SU-DHL-6 (cell line): ENCODE data around the gene RSPO1.

Experiments used
- H2AFZ ChIP-seq: fragments of 200-600 bp; sonication (generic); 2 replicates; pipeline ENCODE4 v1.6.1; 2014; ENCODE audit warnings: low read depth, mild to moderate bottlenecking, moderate library complexity, mixed read lengths, antibody characterized with exemption, low read length; ENCODE audit not compliant: severe bottlenecking
- H3F3A ChIP-seq: fragments of 200-600 bp; shearing (Covaris generic); 2 replicates; pipeline ENCODE4 v1.6.0; 2016; ENCODE audit warnings: antibody characterized with exemption, mild to moderate bottlenecking; ENCODE audit not compliant: insufficient read depth
- H3K27ac ChIP-seq: fragments of 200-600 bp; sonication (generic); 2 replicates; pipeline ENCODE4 v1.5.1; 2016; ENCODE audit warnings: low read depth, mild to moderate bottlenecking, low read length, moderate library complexity, mixed read lengths
- H3K27me3 ChIP-seq: fragments of 200-600 bp; sonication (generic), shearing (Covaris generic); 2 replicates; pipeline ENCODE4 v1.6.0; 2014; ENCODE audit warnings: mild to moderate bottlenecking, low read length
- H3K36me3 ChIP-seq: fragments of 200-600 bp; sonication (generic); 2 replicates; pipeline ENCODE4 v1.6.1; 2014; ENCODE audit warnings: mild to moderate bottlenecking, low read length, mixed read lengths
- H3K4me2 ChIP-seq: fragments of 300-600, 200-600 bp; shearing (Covaris generic), sonication (generic); 2 replicates; pipeline ENCODE4 v1.6.0; 2014; ENCODE audit warnings: low read length, low read depth, mild to moderate bottlenecking; ENCODE audit not compliant: poor library complexity, severe bottlenecking
- H3K4me3 ChIP-seq: fragments of 200-600 bp; sonication (generic); 2 replicates; pipeline ENCODE4 v1.5.1; 2014; ENCODE audit warnings: antibody characterized with exemption, low read length, mild to moderate bottlenecking, mixed read lengths; ENCODE audit not compliant: insufficient read depth, poor library complexity, severe bottlenecking
- H3K79me2 ChIP-seq: fragments of 200-600 bp; sonication (generic); 2 replicates; pipeline ENCODE4 v1.6.1; 2014; ENCODE audit warnings: mild to moderate bottlenecking, low read length, moderate library complexity; ENCODE audit not compliant: insufficient read depth
- H3K9ac ChIP-seq: fragments of 200-600 bp; sonication (generic); 2 replicates; pipeline ENCODE4 v1.7.0; 2014; ENCODE audit warnings: mild to moderate bottlenecking, low read length
- H3K9me2 ChIP-seq: fragments of 200-600 bp; sonication (generic); replicated peaks from 2 replicates; pipeline ENCODE4 v1.6.1; 2014; ENCODE audit warnings: low read length; ENCODE audit not compliant: insufficient read depth
- H3K9me3 ChIP-seq: fragments of 200-600 bp; sonication (generic); 2 replicates; pipeline ENCODE4 v1.6.1; 2014; ENCODE audit warnings: low read length, mixed read lengths; ENCODE audit not compliant: insufficient read depth
- H4K20me1 ChIP-seq: fragments of 200-600 bp; sonication (generic); 2 replicates; pipeline ENCODE4 v1.6.1; 2014; ENCODE audit warnings: low read depth, mild to moderate bottlenecking, antibody characterized with exemption, low read length, moderate library complexity, mixed read lengths
- EZH2phosphoT487 ChIP-seq: fragments of 200-600 bp; sonication (generic), shearing (Covaris generic); conservative IDR thresholded peaks from 2 replicates; pipeline ENCODE4 v1.6.1; 2018; ENCODE audit warnings: mild to moderate bottlenecking, antibody characterized with exemption, low read length, moderate library complexity, mixed read lengths
- TF ChIP-seq, protein P1 (sequence below): fragments of 200-600 bp; sonication (generic); IDR thresholded peaks from one replicate; pipeline ENCODE4 v1.5.1; 2017; ENCODE audit warnings: antibody characterized with exemption, mild to moderate bottlenecking, low read length, moderate library complexity; ENCODE audit not compliant: insufficient read depth, poor library complexity, severe bottlenecking

The RSPO1 gene

DNA sequence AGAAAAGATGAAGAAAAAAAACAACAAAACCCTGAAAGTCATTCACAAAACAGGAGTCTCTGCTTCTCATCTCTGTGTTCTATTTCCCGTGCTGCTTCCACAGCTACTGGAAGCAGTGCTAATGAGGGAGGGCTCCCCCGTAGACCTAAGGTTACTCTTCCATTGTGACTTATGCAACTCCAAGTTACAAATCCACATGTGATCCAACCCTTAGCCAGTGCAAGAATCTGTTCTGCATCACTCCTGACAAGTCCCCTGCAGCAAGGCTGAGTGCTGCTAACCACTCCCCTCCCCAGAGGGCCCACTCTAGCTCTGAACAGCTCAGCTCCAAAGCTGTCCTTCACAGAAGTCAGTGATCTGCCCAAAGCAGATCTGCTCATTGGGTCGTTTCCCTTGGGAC lies 67.7 kb downstream of the RSPO1 start:
- Histone ChIP-seq H2AFZ (no peak overlapping the region), H3F3A (no peaks in the 10 kb centered on the region), H3K9me2 (no peaks in the 10 kb centered on the region), H3K27ac (no peak overlapping the region), H3K9ac (no peak overlapping the region), H3K9me3 (no peaks in the 10 kb centered on the region), H3K4me2 (no peak overlapping the region), H3K4me3 (no peak overlapping the region), H3K36me3 (peaks cover 26% of the 10 kb centered on the region; the same call in 1 of the 2 replicates), H3K79me2 (no peaks in the 10 kb centered on the region), H3K27me3 (no peaks in the 10 kb centered on the region), H4K20me1 (no peaks in the 10 kb centered on the region)
- TF ChIP-seq EZH2phosphoT487: no peak
- TF ChIP-seq, protein P1, sequence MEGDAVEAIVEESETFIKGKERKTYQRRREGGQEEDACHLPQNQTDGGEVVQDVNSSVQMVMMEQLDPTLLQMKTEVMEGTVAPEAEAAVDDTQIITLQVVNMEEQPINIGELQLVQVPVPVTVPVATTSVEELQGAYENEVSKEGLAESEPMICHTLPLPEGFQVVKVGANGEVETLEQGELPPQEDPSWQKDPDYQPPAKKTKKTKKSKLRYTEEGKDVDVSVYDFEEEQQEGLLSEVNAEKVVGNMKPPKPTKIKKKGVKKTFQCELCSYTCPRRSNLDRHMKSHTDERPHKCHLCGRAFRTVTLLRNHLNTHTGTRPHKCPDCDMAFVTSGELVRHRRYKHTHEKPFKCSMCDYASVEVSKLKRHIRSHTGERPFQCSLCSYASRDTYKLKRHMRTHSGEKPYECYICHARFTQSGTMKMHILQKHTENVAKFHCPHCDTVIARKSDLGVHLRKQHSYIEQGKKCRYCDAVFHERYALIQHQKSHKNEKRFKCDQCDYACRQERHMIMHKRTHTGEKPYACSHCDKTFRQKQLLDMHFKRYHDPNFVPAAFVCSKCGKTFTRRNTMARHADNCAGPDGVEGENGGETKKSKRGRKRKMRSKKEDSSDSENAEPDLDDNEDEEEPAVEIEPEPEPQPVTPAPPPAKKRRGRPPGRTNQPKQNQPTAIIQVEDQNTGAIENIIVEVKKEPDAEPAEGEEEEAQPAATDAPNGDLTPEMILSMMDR: no peak

DNA sequence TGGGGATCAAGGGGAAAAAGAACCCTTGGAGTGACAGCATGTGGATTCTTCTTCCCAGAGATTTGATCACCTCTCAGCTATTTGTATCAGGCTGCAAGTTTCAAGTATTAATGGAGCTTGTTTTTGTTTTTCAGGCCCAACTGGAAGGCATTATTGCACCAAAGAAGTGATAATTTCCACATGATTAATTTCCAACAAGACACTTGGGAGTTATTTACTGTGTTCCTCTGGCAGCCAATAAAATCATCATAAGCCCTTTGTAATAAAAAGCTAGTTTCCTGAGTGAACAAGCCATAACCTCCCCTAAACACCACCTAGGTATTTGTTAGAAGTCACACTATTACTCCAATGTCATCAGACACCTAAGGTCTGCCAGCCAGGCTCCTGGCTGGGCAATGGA lies 69.8 kb downstream of the RSPO1 start:
- H3K27me3 ChIP-seq: no peaks in the 10 kb centered on the region
- peaks cover 26% of the 10 kb centered on the region; the same call in 1 of the 2 replicates for H3K36me3 ChIP-seq
- H3K9ac ChIP-seq: no peak overlapping the region
- TF ChIP-seq EZH2phosphoT487: no peak
- TF ChIP-seq, protein P1: no peak
- no peak overlapping the region for H2AFZ ChIP-seq
- no peak overlapping the region for H3K27ac ChIP-seq
- no peaks in the 10 kb centered on the region for H3K9me2 ChIP-seq
- H3F3A ChIP-seq: no peaks in the 10 kb centered on the region
- H3K79me2 ChIP-seq: no peaks in the 10 kb centered on the region
- H3K4me2 ChIP-seq: no peak overlapping the region
- H3K9me3 ChIP-seq: no peaks in the 10 kb centered on the region
- H3K4me3 ChIP-seq: no peak overlapping the region
- no peaks in the 10 kb centered on the region for H4K20me1 ChIP-seq

DNA sequence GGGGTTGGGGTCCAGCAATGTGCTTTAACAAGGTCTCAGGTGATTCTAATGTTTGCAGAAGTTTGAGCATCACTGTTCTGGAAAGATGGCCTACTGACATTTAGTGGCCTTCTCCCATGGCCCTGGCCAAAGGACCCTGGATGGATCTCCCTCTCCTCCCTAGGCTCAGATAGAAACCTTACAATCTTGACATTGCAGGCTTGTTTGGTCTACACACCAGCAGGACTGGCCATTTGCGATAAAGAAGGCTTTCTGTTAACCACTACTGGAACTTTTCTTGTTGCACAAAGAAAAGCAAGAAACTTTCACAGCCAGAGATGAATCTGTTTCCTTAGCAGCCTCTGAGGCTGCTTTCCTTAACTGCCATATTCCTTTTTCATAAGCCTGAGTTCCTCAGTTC lies 71.7 kb downstream of the RSPO1 start:
- no peak overlapping the region for H3K4me3 ChIP-seq
- no peak overlapping the region for H3K9ac ChIP-seq
- no peak overlapping the region for H3K27ac ChIP-seq
- H3K79me2 ChIP-seq: no peaks in the 10 kb centered on the region
- no peaks in the 10 kb centered on the region for H3K27me3 ChIP-seq
- no peaks in the 10 kb centered on the region for H3K9me2 ChIP-seq
- H3K4me2 ChIP-seq: no peak overlapping the region
- no peak overlapping the region for H2AFZ ChIP-seq
- H3K9me3 ChIP-seq: no peaks in the 10 kb centered on the region
- no peaks in the 10 kb centered on the region for H4K20me1 ChIP-seq
- TF ChIP-seq, protein P1: no peak
- H3K36me3 ChIP-seq: peaks cover 22% of the 10 kb centered on the region; the same call in 1 of the 2 replicates
- H3F3A ChIP-seq: no peaks in the 10 kb centered on the region
